LNCAP (cell line): ENCODE results near the gene CCNYL1.

Experiments
- CTCF ChIP-seq: fragments of 450-650 bp; IDR thresholded peaks from 2 replicates; pipeline ENCODE4 v1.5.1; 2017; ENCODE audit warnings: mild to moderate bottlenecking

The CCNYL1 gene

GRCh38 chr2:207748993-207749392, 37.6 kb downstream of the CCNYL1 start:
- no peak for TF ChIP-seq CTCF

GRCh38 chr2:207749873-207750272, 38.4 kb downstream of the CCNYL1 start:
- no peak for TF ChIP-seq CTCF

- TF ChIP-seq CTCF, result no peak
Observed at GRCh38 chr2:207750345-207750744, 38.9 kb downstream of the CCNYL1 start.

GRCh38 chr2:207750876-207751275, 39.4 kb downstream of the CCNYL1 start:
- no peak for TF ChIP-seq CTCF

GRCh38 chr2:207754498-207755383, 43.3 kb downstream of the CCNYL1 start:
- TF ChIP-seq CTCF, result no peak

- TF ChIP-seq CTCF, result no peak
Observed at GRCh38 chr2:207758025-207758424, 46.6 kb downstream of the CCNYL1 start.

- no peak for TF ChIP-seq CTCF
Observed at GRCh38 chr2:207759890-207760289, 48.5 kb downstream of the CCNYL1 start.

GRCh38 chr2:207760453-207760852, 49.0 kb downstream of the CCNYL1 start:
- TF ChIP-seq CTCF, result no peak
